Neural crest cell (in vitro differentiated cells): ENCODE data around the gene CCR2. TPM values are rescaled to one million over a fixed set of nuclear protein-coding genes. Genes with fewer than 3 reads are reported as not detected.

ENCODE experiments used
- DNase-seq: peaks from one replicate; pipeline ENCODE4 v3.0.0; 2021; ENCODE audit warnings: low read depth, mixed read lengths, low spot score
- H3K27ac Mint-ChIP-seq: one replicate; pipeline ENCODE4 v1.8.0; 2021; ENCODE audit warnings: mild to moderate bottlenecking, mixed read lengths; ENCODE audit not compliant: unreplicated experiment
- H3K27me3 Mint-ChIP-seq: 2 replicates; pipeline ENCODE4 v1.8.0; 2021; ENCODE audit warnings: low read depth, mild to moderate bottlenecking, mixed read lengths
- H3K36me3 Mint-ChIP-seq: 2 replicates; pipeline ENCODE4 v1.8.0; 2021; ENCODE audit warnings: low read depth, mild to moderate bottlenecking, mixed read lengths
- H3K4me1 Mint-ChIP-seq: 2 replicates; pipeline ENCODE4 v1.8.0; 2021; ENCODE audit warnings: mixed read lengths
- H3K4me3 Mint-ChIP-seq: one replicate; pipeline ENCODE4 v1.8.0; 2021; ENCODE audit warnings: mild to moderate bottlenecking, mixed read lengths
- H3K9me3 Mint-ChIP-seq: 2 replicates; pipeline ENCODE4 v1.8.0; 2021; ENCODE audit warnings: mixed read lengths
- CTCF ChIP-seq: fragments of 200-600 bp; sonication (generic); conservative IDR thresholded peaks from 2 replicates; pipeline ENCODE4 v1.5.0; 2021; ENCODE audit warnings: antibody characterized with exemption, mild to moderate bottlenecking
- total RNA-seq: library from RNA; stranded (reverse); gene quantifications from 2 replicates; pipeline ENCODE4 v1.2.1, GENCODE V29; 2021

Gene CCR2
- total RNA-seq, 1 donor from 2014 or later, result not detected

DNA sequence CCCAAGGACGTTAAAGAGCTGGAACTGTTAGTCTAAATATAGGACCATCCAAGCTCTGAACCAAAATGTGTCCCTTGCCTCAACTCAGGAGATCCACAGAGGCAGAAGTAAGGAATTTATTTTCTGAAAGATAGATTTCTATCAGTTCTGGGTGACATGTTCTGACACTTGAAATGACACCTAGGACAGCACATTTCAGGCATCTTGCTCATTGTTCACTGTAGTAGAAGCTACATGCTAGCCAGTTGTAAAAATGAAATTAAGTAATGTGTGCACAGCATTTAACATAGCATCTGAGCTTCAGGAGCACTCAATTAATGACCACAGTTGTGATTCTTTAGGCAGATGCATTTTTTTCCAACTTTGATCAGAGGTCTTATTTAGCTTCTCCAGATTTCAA, 567 bp downstream of the CCR2 start:
- H3K4me3 Mint-ChIP-seq, result no peak overlapping the region
- H3K27ac Mint-ChIP-seq, result no peak overlapping the region
- DNase-seq, result no peak
- TF ChIP-seq CTCF, result no peak
- H3K4me1 Mint-ChIP-seq, result no peaks in the 10 kb centered on the region
- peaks cover 2% of the 10 kb centered on the region for H3K9me3 Mint-ChIP-seq
- no peaks in the 10 kb centered on the region for H3K36me3 Mint-ChIP-seq
- H3K27me3 Mint-ChIP-seq, result peaks cover 85% of the 10 kb centered on the region

DNA sequence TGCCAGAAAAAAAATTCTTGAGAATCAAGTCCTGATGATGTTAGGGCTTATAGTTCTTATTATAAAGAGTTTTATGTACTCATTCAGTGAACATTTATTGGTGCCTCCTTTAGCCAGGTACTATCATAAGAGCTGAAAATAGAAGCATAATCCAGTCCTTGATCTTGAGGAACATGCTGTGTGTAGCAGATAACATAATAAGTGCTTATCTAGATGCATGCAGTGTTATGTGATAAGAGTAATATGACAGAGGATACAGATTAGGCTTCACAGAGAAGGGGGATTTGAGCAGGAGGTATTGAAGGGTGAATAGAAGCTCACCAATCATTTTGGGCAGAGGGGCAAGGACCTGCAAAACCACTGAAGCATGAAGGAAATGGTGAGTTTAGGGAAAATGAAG, 1.1 kb downstream of the CCR2 start:
- Mint-ChIP-seq H3K4me3 (no peak overlapping the region), H3K9me3 (peaks cover 2% of the 10 kb centered on the region), H3K27me3 (peaks cover 81% of the 10 kb centered on the region), H3K36me3 (no peaks in the 10 kb centered on the region), H3K4me1 (no peaks in the 10 kb centered on the region), H3K27ac (no peak overlapping the region)
- no peak for DNase-seq
- no peak for TF ChIP-seq CTCF

GRCh38 chr3:46356276-46356675, 2.4 kb downstream of the CCR2 start:
- no peaks in the 10 kb centered on the region for H3K36me3 Mint-ChIP-seq
- no peak overlapping the region for H3K4me3 Mint-ChIP-seq
- no peak for TF ChIP-seq CTCF
- H3K9me3 Mint-ChIP-seq, result no peaks in the 10 kb centered on the region
- H3K27ac Mint-ChIP-seq, result no peak overlapping the region
- no peak for DNase-seq
- peaks cover 70% of the 10 kb centered on the region for H3K27me3 Mint-ChIP-seq
- peaks cover 5% of the 10 kb centered on the region for H3K4me1 Mint-ChIP-seq

- no peak for DNase-seq
- Mint-ChIP-seq H3K9me3 (no peaks in the 10 kb centered on the region), H3K36me3 (no peaks in the 10 kb centered on the region), H3K27ac (no peak overlapping the region), H3K4me1 (peaks cover 5% of the 10 kb centered on the region), H3K4me3 (no peak overlapping the region), H3K27me3 (peaks cover 65% of the 10 kb centered on the region)
- TF ChIP-seq CTCF, result no peak
These were observed 3.0 kb downstream of the CCR2 start for GRCh38 chr3:46356909-46357308.

DNA sequence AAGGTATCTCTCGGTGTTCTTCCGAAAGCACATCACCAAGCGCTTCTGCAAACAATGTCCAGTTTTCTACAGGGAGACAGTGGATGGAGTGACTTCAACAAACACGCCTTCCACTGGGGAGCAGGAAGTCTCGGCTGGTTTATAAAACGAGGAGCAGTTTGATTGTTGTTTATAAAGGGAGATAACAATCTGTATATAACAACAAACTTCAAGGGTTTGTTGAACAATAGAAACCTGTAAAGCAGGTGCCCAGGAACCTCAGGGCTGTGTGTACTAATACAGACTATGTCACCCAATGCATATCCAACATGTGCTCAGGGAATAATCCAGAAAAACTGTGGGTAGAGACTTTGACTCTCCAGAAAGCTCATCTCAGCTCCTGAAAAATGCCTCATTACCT, 4.6 kb downstream of the CCR2 start:
- H3K4me1 Mint-ChIP-seq, result peaks cover 5% of the 10 kb centered on the region
- peaks cover 51% of the 10 kb centered on the region for H3K27me3 Mint-ChIP-seq
- no peak for DNase-seq
- H3K36me3 Mint-ChIP-seq, result no peaks in the 10 kb centered on the region
- H3K27ac Mint-ChIP-seq, result no peak overlapping the region
- H3K4me3 Mint-ChIP-seq, result no peak overlapping the region
- no peaks in the 10 kb centered on the region for H3K9me3 Mint-ChIP-seq
- no peak for TF ChIP-seq CTCF
